ENCODE measurements around the gene BRINP3. TPM values are rescaled to one million over a fixed set of nuclear protein-coding genes. Genes with fewer than 3 reads are reported as not detected.

The BRINP3 gene
- total and polyA plus RNA-seq, 2 of the 13 experiments (the other 11 are each of a cell fraction or from before 2014, with no cell fraction given), result not detected

DNA sequence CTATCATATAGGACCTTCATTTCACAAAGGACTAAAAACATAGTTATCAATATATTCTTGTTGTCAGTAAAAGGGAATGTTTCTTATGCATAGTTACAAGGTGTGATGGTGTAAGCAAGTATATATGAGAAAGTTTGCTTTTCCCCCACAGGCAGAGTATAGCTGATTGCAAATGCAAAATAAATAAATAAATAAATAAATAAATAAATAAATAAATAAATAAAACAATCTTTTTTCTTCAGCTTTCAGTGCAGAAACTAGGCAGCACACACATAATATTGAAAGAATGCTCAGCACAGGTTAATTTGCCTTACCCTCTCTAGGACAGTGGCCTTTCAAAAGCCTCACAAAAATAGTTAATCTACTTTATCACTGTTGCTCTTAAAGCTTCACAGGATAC is 138.8 kb downstream of the BRINP3 start (continued):
- TF ChIP-seq ASH2L (IDR thresholded peaks at IDR 0.05; ENCODE audit: insufficient read length, low read depth, low read length), result no peak
- TF ChIP-seq HOXD1 (CRISPR knock-in tag; IDR thresholded peaks at IDR 0.05), result no peak

GRCh38 chr1:190328871-190329270 is 148.8 kb downstream of the BRINP3 start:
- intact Hi-C loops (cut with micrococcal nuclease; ENCODE audit: unreplicated experiment) (no loop called here), in situ Hi-C loops (cut with HindIII; ENCODE audit: extremely low pct_ligation_motif_present, low pct_unique_long_range_greater_than_20kb) (no loop called here)
- no TSS peak for BruUV-seq (replicated peaks)
- CTCF ChIA-PET (ENCODE audit: low intra/inter-chr PET ratio, low total read pairs), result no interaction called here
- Histone ChIP-seq H3K4me3 (replicated peaks in 1 of 3; ENCODE audit: insufficient read depth in 1 of 3, low read depth in 2 of 3, low read length in 3 of 3) (no peak overlapping the region), H3K27me3 (ENCODE audit: control insufficient read depth in 1 of 2, insufficient read depth in 2 of 2, low read length in 2 of 2) (no peaks in the 10 kb centered on the region), H4K20me1 (ENCODE audit: insufficient read depth, low read length) (no peaks in the 10 kb centered on the region), H2AFZ (ENCODE audit: low read length) (no peak overlapping the region), H3K9ac (ENCODE audit: insufficient read depth, low read depth, low read length) (no peak overlapping the region), H3K4me2 (ENCODE audit: low read depth, low read length) (no peak overlapping the region), H3K4me1 (ENCODE audit: insufficient read depth, low read length) (no peaks in the 10 kb centered on the region), H3K79me2 (ENCODE audit: insufficient read depth, low read length) (no peaks in the 10 kb centered on the region), H3K9me3 (ENCODE audit: low read length) (no peaks in the 10 kb centered on the region), H3K36me3 (replicated peaks in 1 of 2; ENCODE audit: control insufficient read depth in 1 of 2, insufficient read depth in 2 of 2, low read length in 2 of 2) (no peaks in the 10 kb centered on the region), H3K27ac (ENCODE audit: extremely low read length, insufficient read depth, low read length) (no peak overlapping the region)
- WGBS (ENCODE audit: low lambda C conversion rate), result 0% methylated on average over 4 of the region's 4 CpGs
- POLR2A ChIA-PET, result no interaction called here
- no peak for FAIRE-seq
- no peak for DNase-seq (ENCODE audit: low spot score)
- no peak for TF ChIP-seq CENPX (CRISPR knock-in tag; IDR thresholded peaks at IDR 0.05)
- TF ChIP-seq MAFK (conservative IDR thresholded peaks at IDR 0.05 in 1 of 2, IDR thresholded peaks at IDR 0.05 in 1 of 2; ENCODE audit: low read length in 2 of 2), result peak; percentile 94 to 98
- TF ChIP-seq SAP130 (CRISPR knock-in tag; IDR thresholded peaks at IDR 0.05; ENCODE audit: low read depth), result no peak
- TF ChIP-seq TAF15 (IDR thresholded peaks at IDR 0.05; ENCODE audit: low read depth, low read length, poor library complexity, severe bottlenecking), result no peak
- peak; percentile 97 for TF ChIP-seq MAFF (IDR thresholded peaks at IDR 0.05; ENCODE audit: low read depth, low read length)
- no peak for ATAC-seq

- Histone ChIP-seq H3K36me3 (replicated peaks in 1 of 2; ENCODE audit: control insufficient read depth in 1 of 2, insufficient read depth in 2 of 2, low read length in 2 of 2) (no peaks in the 10 kb centered on the region), H3K27ac (ENCODE audit: extremely low read length, insufficient read depth, low read length) (no peak overlapping the region), H3K4me3 (replicated peaks in 1 of 3; ENCODE audit: insufficient read depth in 1 of 3, low read depth in 2 of 3, low read length in 3 of 3) (no peak overlapping the region), H2AFZ (ENCODE audit: low read length) (no peak overlapping the region), H3K79me2 (ENCODE audit: insufficient read depth, low read length) (no peaks in the 10 kb centered on the region), H3K9ac (ENCODE audit: insufficient read depth, low read depth, low read length) (no peak overlapping the region), H3K4me1 (ENCODE audit: insufficient read depth, low read length) (no peaks in the 10 kb centered on the region), H4K20me1 (ENCODE audit: insufficient read depth, low read length) (no peaks in the 10 kb centered on the region), H3K4me2 (ENCODE audit: low read depth, low read length) (no peak overlapping the region), H3K9me3 (ENCODE audit: low read length) (no peaks in the 10 kb centered on the region), H3K27me3 (ENCODE audit: control insufficient read depth in 1 of 2, insufficient read depth in 2 of 2, low read length in 2 of 2) (no peaks in the 10 kb centered on the region)
- CTCF ChIA-PET (ENCODE audit: low intra/inter-chr PET ratio, low total read pairs), result no interaction called here
- POLR2A ChIA-PET, result no interaction called here
- intact Hi-C loops (cut with micrococcal nuclease; ENCODE audit: unreplicated experiment), result no loop called here
- TF ChIP-seq SMARCE1 (IDR thresholded peaks at IDR 0.05; ENCODE audit: borderline replicate concordance) (no peak), YEATS2 (CRISPR knock-in tag; IDR thresholded peaks at IDR 0.05; ENCODE audit: borderline replicate concordance) (no peak)
- in situ Hi-C loops (cut with HindIII; ENCODE audit: extremely low pct_ligation_motif_present, low pct_unique_long_range_greater_than_20kb), result no loop called here
- FAIRE-seq (no peak), DNase-seq (ENCODE audit: low spot score) (no peak), ATAC-seq (no peak)
- no TSS peak for BruUV-seq (replicated peaks)
Measured at GRCh38 chr1:190328361-190328760, 149.3 kb downstream of the BRINP3 start.
